Glutamatergic neuron (in vitro differentiated cells): ENCODE measurements around the gene SRPK3. TPM values are rescaled to one million over a fixed set of nuclear protein-coding genes. Genes with fewer than 3 reads are reported as not detected.

Experiments
- DNase-seq: peaks from one replicate; pipeline ENCODE4 v3.0.0; 2022
- H3K27ac Mint-ChIP-seq: one replicate; pipeline ENCODE4 v1.8.0; 2020; ENCODE audit warnings: mild to moderate bottlenecking, mixed read lengths, inconsistent platforms; ENCODE audit not compliant: unreplicated experiment
- H3K27me3 Mint-ChIP-seq: one replicate; pipeline ENCODE4 v1.8.0; 2020; ENCODE audit warnings: mild to moderate bottlenecking, moderate library complexity, mixed read lengths, inconsistent platforms; ENCODE audit not compliant: unreplicated experiment
- H3K36me3 Mint-ChIP-seq: one replicate; pipeline ENCODE4 v1.8.0; 2020; ENCODE audit warnings: mild to moderate bottlenecking, mixed read lengths, inconsistent platforms; ENCODE audit not compliant: unreplicated experiment
- H3K4me1 Mint-ChIP-seq: one replicate; pipeline ENCODE4 v1.8.0; 2020; ENCODE audit warnings: mild to moderate bottlenecking, low read depth, mixed read lengths, inconsistent platforms; ENCODE audit not compliant: unreplicated experiment
- H3K4me3 Mint-ChIP-seq: one replicate; pipeline ENCODE4 v1.8.0; 2020; ENCODE audit warnings: mild to moderate bottlenecking, mixed read lengths, inconsistent platforms; ENCODE audit not compliant: unreplicated experiment
- H3K9me3 Mint-ChIP-seq: one replicate; pipeline ENCODE4 v1.8.0; 2020; ENCODE audit warnings: mild to moderate bottlenecking, moderate library complexity, mixed read lengths, inconsistent platforms; ENCODE audit not compliant: unreplicated experiment
- total RNA-seq: library from RNA; stranded (reverse); fragmentation: NEBNext Ultra II Directional; extraction: Animal tissue kit (Norgen Biotek cat#: 25700); gene quantifications from one replicate; pipeline ENCODE4 v1.2.1, GENCODE V29; 2021; ENCODE audit not compliant: unreplicated experiment
- TF ChIP-seq, protein P1 (sequence below): fragments of 200-600 bp; sonication (generic); IDR thresholded peaks from one replicate; pipeline ENCODE4 v1.5.0; 2021; ENCODE audit not compliant: partially characterized antibody, unreplicated experiment

The SRPK3 gene
- total RNA-seq, 1 donor from 2014 or later, result not detected

DNA sequence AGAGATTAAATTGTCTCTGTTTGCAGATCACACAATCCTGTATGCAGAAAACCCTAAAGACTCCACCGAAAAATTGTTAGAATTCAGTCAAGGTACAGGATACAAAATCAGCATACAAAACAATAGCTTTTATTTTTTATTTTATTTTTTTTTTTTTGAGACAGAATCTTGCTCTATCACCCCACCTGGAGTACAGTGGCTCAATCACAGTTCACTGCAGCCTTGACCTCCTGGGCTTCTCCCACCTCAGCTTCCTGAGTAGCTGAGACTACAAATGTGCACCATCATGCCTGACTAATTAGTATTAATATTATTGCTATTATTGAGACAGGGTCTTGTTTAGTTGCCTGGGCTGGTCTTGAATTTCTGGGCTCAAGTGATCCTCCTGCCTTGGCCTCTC is 25.7 kb upstream of the SRPK3 start:
- Mint-ChIP-seq H3K9me3 (no peaks in the 10 kb centered on the region), H3K27me3 (no peaks in the 10 kb centered on the region), H3K27ac (no peak overlapping the region), H3K36me3 (peaks cover 5% of the 10 kb centered on the region), H3K4me1 (no peaks in the 10 kb centered on the region), H3K4me3 (no peak overlapping the region)
- DNase-seq, result no peak
- TF ChIP-seq, protein P1, sequence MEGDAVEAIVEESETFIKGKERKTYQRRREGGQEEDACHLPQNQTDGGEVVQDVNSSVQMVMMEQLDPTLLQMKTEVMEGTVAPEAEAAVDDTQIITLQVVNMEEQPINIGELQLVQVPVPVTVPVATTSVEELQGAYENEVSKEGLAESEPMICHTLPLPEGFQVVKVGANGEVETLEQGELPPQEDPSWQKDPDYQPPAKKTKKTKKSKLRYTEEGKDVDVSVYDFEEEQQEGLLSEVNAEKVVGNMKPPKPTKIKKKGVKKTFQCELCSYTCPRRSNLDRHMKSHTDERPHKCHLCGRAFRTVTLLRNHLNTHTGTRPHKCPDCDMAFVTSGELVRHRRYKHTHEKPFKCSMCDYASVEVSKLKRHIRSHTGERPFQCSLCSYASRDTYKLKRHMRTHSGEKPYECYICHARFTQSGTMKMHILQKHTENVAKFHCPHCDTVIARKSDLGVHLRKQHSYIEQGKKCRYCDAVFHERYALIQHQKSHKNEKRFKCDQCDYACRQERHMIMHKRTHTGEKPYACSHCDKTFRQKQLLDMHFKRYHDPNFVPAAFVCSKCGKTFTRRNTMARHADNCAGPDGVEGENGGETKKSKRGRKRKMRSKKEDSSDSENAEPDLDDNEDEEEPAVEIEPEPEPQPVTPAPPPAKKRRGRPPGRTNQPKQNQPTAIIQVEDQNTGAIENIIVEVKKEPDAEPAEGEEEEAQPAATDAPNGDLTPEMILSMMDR, result no peak

DNA sequence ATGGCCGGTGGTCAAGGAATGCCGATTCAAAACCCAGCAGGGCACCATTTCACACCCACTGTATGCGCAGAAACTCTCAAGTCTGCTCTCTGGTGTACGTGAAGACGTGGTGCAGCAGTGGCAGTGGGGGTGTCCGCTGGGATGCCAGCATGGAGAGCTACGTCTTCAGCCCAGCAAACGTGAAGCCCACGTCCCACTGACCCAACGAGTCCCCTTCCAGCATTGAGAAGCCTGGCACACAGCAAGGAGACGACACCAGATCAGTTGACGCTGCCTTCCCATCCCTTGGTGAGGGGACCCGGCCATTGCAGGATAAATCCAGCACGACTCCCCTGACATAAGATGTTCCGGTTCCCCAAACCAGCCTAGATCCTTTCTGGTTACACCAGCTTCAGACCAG is 19.0 kb upstream of the SRPK3 start:
- Mint-ChIP-seq H3K4me3 (no peak overlapping the region), H3K27ac (no peak overlapping the region), H3K27me3 (no peaks in the 10 kb centered on the region), H3K9me3 (no peaks in the 10 kb centered on the region), H3K4me1 (no peaks in the 10 kb centered on the region), H3K36me3 (no peaks in the 10 kb centered on the region)
- TF ChIP-seq, protein P1, result no peak
- DNase-seq, result no peak

DNA sequence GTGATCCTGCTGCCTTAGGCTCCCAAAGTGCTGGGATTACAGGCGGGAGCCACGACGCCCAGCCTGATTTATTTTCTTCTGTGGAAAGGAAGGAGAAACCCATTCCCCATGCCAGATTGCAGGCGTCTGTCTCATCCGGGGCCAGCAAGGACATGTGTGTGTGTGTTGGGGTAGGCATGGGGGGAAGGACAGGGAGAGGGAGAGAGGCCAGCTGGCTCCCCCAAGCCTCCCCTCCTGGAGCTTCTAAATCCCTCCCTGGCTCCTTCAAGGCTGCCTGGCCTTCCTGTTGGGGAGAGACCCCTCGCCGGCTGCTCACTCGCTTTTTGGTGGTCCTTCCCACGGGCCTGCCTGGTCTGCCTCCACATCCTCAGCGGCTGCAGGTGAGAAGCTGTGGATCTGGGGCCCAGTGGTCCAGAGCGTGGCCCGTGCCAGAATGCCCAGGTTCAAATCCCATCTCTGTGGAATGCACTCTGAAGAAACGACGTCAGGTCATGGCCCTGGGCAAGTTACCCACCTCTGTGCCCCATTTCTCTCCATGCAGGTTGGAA is 18.1 kb upstream of the SRPK3 start:
- Mint-ChIP-seq H3K9me3 (no peaks in the 10 kb centered on the region), H3K27ac (no peak overlapping the region), H3K4me1 (no peaks in the 10 kb centered on the region), H3K27me3 (no peaks in the 10 kb centered on the region), H3K4me3 (no peak overlapping the region), H3K36me3 (no peaks in the 10 kb centered on the region)
- TF ChIP-seq, protein P1, result no peak
- peak; percentile 5 for DNase-seq

DNA sequence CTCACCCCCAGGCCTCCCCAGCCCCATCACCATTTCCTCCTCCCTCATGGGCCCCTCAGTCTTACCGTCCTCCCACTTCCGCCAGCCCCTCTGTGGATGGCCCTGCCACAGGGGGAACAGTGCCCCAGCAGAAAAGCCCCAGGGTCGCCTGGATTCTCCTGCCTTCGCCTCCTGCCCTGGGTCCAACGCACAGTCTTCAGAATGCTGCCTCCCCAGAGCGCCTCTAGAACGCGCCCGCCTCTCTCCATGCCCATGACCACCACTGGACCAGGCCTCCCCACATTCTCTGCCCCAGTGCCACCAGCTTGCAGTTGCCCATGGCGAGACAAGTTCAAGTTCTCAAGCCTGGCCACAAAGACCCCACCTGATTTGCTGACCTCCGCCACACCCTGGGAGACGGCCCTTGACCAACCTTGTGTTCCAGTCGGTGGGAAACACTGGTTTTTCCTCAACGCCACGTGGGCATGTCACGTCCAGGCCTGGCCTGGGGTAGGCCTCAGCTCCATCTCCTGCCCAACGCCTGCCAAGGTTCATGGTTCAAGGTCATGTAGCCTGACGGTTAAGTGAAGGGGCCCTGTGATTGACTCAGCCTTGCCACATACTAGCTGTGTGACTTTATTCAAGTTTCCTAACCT is 17.4 kb upstream of the SRPK3 start:
- TF ChIP-seq, protein P1, result no peak
- no peaks in the 10 kb centered on the region for H3K9me3 Mint-ChIP-seq
- no peak overlapping the region for H3K27ac Mint-ChIP-seq
- no peak overlapping the region for H3K4me3 Mint-ChIP-seq
- H3K36me3 Mint-ChIP-seq, result no peaks in the 10 kb centered on the region
- peak; percentile 5 for DNase-seq
- H3K27me3 Mint-ChIP-seq, result no peaks in the 10 kb centered on the region
- no peaks in the 10 kb centered on the region for H3K4me1 Mint-ChIP-seq

DNA sequence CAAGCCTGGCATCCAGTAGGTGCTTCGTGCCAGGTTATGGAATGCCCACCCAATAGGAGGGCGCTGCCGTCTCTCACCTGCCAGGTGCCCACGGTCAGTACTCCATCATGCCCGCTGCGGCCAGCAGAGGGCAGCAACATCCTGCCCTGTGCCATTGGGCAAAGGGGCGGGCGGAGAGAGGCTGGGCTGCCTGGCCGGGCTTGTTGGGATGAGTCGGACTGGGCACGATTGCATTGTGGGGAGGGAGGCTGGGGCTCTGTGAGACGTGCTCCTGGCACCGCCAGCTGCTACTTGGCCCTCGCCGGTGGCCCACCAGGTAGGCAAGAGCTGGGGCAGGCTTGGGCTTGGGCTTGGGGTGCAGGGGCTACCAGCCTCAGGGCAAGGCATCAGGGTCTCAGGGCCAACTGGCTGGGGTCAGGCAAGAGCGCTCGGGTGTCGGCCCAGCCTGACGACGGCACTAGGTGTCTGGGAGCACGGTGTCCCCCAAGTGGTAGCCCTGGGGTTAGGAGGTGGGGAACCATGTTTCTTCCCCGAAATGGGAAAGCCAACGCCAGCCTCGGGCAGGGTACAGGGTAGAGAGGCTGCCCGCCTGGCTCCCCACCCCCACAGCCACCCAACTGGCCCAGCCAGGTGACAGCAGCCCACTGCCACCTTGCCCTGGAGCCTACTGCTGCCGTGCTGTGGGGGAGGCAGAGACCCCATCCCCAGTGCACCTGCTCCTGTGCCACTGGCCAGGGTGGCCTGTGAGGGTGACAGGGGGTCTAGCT is 16.7 kb upstream of the SRPK3 start, which contains the start of gene PLXNB3:
PLXNB3 (plus strand) TSS at position 261 of the 767 bp plus-strand sequence. CDS start 1,287 bp downstream, outside the sequence.
- Mint-ChIP-seq H3K4me1 (no peaks in the 10 kb centered on the region), H3K36me3 (no peaks in the 10 kb centered on the region), H3K27me3 (no peaks in the 10 kb centered on the region), H3K4me3 (no peak within 1 kb of the TSS), H3K27ac (no peak within 1 kb of the TSS), H3K9me3 (no peaks in the 10 kb centered on the region)
- TF ChIP-seq, protein P1, result peak; percentile 76
- peak; percentile 78 for DNase-seq
